H1 (cell line): Measurements from ENCODE around the gene ACSL6. TPM values are rescaled to one million over a fixed set of nuclear protein-coding genes. Genes with fewer than 3 reads are reported as not detected.

Source experiments
- CEBPB ChIP-seq: IDR thresholded peaks from 2 replicates; pipeline ENCODE4 v1.6.1; 2012; ENCODE audit warnings: low read depth, low read length
- CHD2 ChIP-seq: IDR thresholded peaks from 2 replicates; pipeline ENCODE4 v1.6.1; 2012; ENCODE audit warnings: low read length, improper control_type of control experiment
- EZH2 ChIP-seq: fragments of 200-600 bp; sonication (generic); IDR thresholded peaks from 2 replicates; pipeline ENCODE4 v1.7.1; 2012; ENCODE audit warnings: low read depth, mild to moderate bottlenecking, moderate library complexity, low read length, inconsistent platforms; ENCODE audit not compliant: severe bottlenecking
- HDAC2 ChIP-seq, 2 experiments: fragments of 300-600 bp in 1 of 2; sonication (generic) in 1 of 2; IDR thresholded peaks; 2 replicates each; pipeline ENCODE4 v1.6.1; 2011 to 2012; ENCODE audit warnings: low read depth in 2 of 2, low read length in 2 of 2, mild to moderate bottlenecking in 2 of 2, moderate library complexity in 2 of 2, borderline replicate concordance in 1 of 2, inconsistent platforms in 1 of 2
- KDM4A ChIP-seq: IDR thresholded peaks from one replicate; pipeline ENCODE4 v1.7.1; 2012; ENCODE audit warnings: low read depth, mild to moderate bottlenecking, moderate library complexity, low read length, inconsistent platforms; ENCODE audit not compliant: severe bottlenecking
- RFX5 ChIP-seq: IDR thresholded peaks from 2 replicates; pipeline ENCODE4 v1.6.1; 2011; ENCODE audit warnings: low read depth, low read length, improper control_type of control experiment, borderline replicate concordance
- RXRA ChIP-seq: IDR thresholded peaks from 2 replicates; pipeline ENCODE4 v1.6.1; 2011; ENCODE audit warnings: low read depth, mild to moderate bottlenecking, low read length, moderate library complexity; ENCODE audit not compliant: insufficient read depth
- SAP30 ChIP-seq: fragments of 300-600 bp; sonication (generic); IDR thresholded peaks from 2 replicates; pipeline ENCODE4 v1.7.1; 2012; ENCODE audit warnings: low read length, moderate library complexity, mild to moderate bottlenecking, inconsistent platforms; ENCODE audit not compliant: insufficient read depth, insufficient replicate concordance
- TBP ChIP-seq: IDR thresholded peaks from 2 replicates; pipeline ENCODE4 v1.6.1; 2011; ENCODE audit warnings: low read depth, low read length, improper control_type of control experiment
- polyA plus RNA-seq, 7 experiments: library from polyadenylated mRNA; depleted of rRNA in 3 of 7; stranded (reverse) in 5 of 7; unstranded in 2 of 7; fragments of >200 nt in 5 of 7; fragments of 200-250 nt in 2 of 7; gene quantifications; 1 replicate in 5 of 7; 2 replicates in 1 of 7; 4 replicates in 1 of 7; pipeline versions ENCODE4 v1.2.1 to v1.2.3, GENCODE V29; 2011 to 2013; ENCODE audit warnings: missing spikeins in 2 of 7, mixed read lengths in 2 of 7
- total RNA-seq: library from RNA; stranded (reverse); fragmentation: NEBNext Ultra II Directional; extraction: Animal tissue kit (Norgen Biotek cat#: 25700); gene quantifications from 2 replicates; pipeline ENCODE4 v1.2.1, GENCODE V29; 2021

ACSL6 gene
- total and polyA plus RNA-seq, 2 of the 8 experiments (the other 6 are each of a cell fraction or from before 2014, with no cell fraction given): 2.3 to 2.4 TPM

GRCh38 chr5:132059696-132060500, 48.4 kb upstream of the ACSL6 start (continued):
- TF ChIP-seq EZH2 (no peak), KDM4A (no peak), CEBPB (no peak), RFX5 (no peak), CHD2 (no peak), HDAC2 (IDR thresholded peaks at IDR 0.05; ENCODE audit: borderline replicate concordance in 1 of 2, low read depth in 2 of 2, low read length in 2 of 2) (no peak), TBP (no peak), SAP30 (no peak), RXRA (no peak)
- TF ChIP-seq, all 59 proteins: peak for 0
